DMS153 (cell line): ENCODE data around the gene GPR153.

Experiments
- DNase-seq: peaks from one replicate; lab custom pipeline; 2025; lab: John Stamatoyannopoulos, UW

GPR153 gene

DNA sequence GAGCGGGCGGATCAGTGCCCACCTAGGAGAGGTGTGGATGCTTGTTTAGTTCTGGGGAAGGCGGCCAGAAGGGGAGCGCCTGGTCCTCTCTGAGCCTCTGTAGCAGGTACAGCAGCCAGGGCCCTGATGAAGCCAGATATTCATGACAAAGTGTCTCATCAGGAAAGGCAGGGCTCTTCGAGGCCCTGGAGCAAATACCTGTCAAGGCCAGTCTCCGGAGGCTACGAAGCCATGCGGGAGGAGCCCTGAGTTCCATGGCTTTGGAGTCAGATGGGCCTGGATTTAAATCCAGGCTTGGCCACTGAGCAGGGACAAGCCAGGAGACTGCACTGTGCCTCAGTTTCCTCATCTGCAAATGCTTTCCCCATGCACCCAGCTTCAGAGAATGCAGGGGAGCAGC, 25.4 kb upstream of the GPR153 start:
- no peak for DNase-seq

DNA sequence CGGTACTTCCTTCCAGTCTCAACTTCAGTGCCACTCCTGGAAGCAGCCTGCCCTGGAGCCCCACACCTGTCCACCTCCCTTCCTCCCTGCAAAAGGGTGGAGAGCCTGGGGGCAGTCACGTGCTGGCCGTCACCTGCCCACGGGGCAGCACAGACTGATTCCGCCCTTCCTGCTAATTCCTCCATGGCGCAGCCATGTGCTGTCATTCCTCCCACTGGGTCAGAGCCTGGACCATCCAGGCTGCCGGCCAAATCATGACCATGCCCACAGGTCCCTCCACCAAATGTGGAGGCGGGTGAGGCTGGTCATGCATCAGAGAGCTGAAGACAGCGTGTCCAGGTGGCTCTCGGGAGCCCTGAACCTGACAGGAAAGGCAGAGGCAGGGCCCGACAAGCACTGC, 24.4 kb upstream of the GPR153 start:
- DNase-seq: no peak

DNA sequence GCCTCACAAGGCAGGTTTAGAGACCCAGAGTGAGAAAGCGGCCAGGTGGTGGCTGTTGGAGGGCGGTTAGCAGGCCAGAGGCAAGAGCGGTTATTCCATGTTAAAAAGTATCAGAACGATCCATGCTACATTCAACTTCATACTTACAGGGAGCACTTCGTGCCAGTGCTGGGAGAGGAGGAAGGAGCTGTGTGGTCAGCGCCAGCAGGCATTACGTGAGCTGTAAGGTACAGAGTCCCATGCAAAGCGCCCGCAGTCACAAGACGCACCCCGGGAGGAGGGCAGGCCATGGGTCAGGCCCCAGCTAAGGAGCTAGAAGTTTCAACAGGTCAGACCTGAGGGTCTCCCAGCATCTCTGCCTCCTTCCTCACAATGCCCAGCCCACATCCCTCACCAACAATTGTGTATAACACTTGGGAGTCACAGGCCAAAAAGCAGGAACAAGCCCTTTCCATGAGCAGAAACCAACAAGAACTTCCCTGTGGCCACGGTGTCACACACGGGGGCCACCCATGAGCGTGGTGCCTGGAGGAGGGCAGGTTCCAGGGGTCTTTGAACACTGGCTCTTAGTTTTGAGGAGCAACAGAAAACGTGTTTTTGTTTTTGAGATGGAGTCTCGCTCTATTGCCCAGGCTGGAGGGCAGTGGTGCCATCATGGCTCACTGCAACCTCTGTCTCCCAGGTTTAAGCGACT, 21.8 kb upstream of the GPR153 start:
- no peak for DNase-seq

DNA sequence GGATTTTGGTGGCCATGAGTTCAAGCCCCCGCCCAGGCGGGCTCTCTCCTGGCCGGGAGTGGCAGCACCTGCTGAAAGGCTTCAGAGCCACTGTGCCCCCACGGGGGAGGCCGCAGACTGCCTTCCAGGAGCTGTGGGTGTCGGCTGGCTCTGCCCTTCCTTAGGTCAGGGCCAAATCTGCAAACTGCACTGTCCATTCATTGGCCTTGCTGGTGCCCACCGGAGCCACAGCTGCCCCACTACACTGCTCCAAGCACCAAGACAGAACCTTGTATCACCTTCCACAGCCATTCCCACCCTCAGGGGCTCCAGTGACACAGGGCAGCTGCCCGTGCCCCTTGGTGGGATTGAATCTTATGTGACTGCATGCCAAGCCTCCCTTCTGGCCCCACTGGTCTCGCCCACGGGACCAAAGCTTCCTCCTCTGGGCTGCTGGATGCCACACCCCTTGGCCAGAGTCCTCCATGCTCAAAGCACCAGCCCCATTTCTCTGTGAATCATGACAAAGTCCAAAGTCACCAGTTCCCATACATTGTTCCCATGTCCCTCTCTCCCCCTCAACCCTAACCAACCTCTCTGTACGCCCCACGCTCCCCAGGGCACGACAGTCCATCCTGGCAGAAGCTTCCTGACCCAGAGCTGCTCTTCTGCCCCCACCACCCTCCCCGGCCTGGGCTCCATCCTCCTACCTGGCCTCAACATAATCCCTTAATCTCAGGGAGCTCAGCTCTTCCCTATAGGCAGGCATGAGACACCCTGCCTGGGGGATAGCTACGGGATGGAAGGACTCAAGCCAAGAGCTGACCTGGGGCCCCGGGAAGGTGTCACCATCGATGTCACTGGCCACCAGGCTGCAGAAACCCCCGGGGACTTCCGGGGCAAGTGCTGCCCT, 20.9 kb upstream of the GPR153 start:
- no peak for DNase-seq

DNA sequence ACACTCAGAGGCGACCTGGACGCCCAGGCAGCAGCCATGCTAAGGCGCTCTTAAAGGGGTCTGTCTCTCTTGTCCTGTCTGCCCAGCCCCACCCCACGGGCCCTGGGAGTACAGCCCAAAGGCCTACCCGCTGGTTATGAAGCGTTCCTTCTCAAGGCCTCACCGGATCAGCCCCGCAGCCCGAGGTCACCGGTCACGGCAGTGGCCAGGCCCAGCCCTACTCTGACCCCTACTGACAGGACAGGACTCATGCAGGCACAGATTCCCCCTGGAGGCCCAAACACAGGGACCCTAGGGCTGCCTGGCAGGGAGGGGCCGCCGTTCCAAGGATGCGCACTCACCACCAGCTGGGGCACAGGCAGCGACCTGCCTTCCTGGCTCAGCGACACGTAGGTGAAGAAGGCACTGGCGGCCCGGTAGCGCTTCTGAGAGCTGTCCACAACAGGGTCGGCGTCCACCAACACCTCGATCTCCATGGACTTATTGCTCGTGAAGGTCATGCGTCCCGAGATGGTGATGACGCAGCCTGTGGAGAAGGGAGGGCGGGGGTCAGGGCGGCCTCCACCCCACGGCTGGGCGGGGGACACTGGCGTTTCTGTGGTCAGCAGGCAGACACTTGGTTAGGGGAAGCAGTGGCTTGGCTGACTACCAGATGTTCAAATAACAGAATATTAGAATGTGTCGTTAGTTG, 20.0 kb upstream of the GPR153 start:
- DNase-seq: no peak

DNA sequence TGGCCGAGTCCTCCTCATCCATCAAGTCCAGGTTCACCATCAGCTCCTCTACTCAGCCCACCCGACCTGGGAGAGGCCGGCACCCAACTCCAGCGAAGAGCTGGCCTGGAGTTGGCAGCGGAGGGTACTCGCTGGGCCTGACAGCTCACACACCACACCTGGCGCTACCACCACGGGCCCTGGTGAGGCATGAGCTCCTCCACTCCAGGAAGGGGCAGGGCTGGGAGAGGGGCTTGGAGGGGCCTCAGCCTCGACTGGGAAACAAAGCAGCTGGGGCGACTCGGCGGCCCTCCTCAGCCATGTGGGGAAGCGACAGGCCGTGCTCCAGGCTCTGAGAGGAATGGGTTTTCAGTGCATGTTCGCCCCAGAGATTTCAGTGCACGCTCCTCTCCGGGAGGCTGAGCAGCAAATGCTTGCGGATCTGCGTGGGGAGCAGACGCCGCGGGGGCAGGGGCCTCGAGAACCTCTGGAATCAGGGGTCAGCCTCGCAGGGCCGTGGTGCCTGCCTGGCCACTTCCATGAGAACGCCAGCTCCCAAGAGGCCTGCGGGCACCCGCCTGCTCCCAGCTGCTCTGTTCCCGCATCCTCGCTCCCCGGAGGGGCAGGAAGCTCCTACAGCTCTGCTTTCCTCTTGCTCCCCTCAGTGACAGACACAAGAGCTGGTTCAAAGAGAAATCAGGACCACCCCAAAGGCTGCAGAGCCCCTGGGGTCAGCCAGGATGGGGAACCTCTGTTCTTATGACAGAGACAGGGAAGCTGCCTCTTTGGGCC, 18.9 kb upstream of the GPR153 start:
- no peak for DNase-seq

DNA sequence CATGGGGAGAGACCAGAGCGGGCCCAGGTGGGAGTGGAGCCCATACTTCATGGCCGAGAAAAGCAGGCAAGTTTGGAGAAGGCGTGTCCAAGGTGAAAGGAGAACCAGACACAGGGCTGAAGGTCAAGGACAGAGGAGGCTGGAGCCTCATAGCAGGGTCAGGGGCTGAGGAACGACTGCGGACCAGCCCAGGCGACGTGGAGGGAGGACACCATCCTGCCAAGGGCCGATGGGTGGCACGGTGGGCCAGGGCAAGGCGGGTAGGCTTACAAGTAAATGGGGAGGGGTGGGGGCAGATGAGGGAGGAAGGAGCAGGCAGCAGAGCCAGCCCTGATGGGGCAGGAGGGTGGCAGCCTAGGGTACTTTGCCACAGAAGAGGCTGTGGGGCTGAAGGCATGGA, 18.2 kb upstream of the GPR153 start:
- DNase-seq: no peak

DNA sequence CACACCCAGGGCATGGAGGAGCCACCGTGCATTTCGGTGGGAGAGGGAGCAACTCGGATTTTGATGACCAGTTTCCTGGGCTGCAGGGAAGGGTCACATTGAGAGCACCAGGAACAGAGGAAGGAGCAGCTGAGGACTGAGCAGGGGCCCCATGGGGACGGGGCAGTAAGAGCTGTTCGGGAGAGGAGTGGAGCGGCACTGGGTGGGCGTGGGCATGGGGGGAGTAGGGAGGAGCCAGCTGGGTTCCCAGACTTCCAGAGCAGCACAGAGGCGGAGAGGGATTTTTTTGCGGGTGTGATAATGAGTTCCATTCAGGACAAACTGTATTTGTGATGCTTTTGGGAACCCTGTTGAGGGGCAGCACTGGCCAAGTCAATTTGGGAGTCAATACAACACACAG, 17.4 kb upstream of the GPR153 start:
- no peak for DNase-seq

DNA sequence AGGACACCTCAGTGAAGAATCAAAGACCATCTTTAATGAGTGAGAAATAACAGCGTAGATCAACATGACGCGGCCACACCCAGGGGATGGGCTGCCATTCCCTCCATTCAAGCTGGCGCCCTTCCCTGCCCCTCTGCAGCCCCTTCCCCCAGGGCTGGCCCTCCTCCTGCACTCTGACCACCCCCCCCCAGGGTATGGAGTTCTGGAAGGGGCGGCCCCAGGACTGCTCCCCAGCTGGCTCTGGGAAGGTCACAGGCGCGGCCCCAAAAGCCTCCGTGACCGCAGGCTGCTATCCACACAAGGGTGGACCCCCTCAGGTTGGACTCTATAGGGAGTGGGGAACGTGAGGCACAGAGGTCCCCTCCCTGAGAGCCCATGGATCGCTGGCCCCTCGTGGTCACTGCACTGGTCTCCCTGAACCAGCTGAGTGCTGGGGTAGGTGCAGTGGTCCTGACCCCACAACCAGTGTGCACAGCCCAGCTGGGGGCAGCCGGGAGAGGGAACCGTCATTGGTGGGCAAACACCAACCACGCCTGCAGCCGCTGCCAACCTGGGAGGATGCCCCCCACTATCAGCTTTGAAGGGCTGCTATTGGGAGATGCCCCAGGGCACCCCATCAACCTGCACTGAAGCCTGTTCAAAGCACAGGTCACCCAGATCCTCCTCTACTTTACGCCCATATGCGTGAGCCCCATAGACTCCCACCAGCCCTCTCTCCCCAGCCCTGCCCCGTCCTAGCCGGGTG, 16.1 kb upstream of the GPR153 start:
- DNase-seq: no peak

DNA sequence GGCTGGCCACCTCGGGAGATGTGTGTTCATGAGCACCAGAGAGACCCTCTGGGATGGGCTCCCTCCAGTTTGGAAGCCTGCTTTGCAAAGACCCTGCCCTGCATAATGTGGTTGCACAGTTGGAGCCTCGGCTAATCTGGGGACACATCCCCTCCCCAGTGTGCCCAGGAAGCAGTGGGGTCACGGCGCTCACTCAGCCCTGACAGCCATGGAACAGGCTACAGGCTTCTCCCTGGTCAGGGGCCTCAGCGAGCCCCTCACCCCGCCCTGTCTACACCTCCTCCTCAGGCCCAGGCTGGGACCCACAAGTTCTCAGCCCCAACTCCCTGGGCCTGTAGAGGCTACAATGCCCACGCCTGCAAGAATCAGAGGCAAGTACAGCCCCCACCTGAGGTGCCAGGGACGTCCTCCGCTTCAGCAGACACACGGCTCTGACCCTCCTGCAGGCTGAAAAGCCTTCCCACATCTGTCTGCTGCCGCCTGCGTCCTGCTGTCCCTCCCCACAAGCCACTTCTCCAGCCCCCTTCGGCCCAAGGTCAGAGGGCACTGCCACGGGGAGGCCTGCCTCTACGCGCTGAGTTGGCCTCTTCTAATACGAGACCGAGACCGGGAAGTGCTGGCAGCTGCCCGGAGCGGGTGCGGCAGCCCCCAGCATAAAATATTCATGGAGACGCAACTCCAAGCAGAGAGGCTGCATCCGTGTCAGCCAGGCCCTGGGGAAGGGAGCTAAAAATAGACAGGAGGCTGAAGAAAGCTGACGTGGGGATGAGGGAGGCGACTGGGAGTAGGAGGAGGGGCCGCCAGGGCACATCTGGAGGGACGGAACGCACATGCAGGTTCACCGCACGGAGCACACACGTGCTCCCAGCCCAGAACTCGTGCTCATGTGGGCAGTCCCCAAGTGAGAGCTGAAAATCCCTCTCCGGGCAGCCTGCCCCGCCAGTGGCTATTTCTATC, 15.2 kb upstream of the GPR153 start:
- peak; percentile 78 for DNase-seq

DNA sequence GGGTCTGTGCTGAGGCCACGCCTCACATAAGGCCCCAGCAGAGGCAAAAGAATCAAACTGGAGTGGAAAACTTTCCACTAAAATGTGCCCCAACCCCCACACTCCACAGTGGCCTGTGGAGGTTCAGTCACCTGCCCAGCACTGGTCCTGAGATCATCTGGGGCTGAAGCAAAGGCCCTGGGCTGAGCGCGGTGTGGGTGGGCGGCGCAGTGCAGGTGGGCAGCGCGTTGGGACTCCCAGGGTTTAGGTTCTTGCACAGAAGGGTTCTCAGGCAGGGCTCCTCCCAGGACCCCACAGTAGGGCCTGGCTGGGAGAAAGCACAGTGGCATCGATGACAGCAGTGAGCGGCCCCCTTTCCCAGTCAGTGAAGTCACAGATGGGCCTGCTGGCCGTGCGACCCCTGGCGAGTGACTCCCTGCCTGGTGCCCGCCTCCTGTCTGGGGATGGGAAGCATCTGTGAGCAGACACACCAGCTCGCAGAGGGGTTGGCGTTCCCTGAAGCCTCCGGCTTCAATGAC, 13.8 kb upstream of the GPR153 start:
- no peak for DNase-seq

DNA sequence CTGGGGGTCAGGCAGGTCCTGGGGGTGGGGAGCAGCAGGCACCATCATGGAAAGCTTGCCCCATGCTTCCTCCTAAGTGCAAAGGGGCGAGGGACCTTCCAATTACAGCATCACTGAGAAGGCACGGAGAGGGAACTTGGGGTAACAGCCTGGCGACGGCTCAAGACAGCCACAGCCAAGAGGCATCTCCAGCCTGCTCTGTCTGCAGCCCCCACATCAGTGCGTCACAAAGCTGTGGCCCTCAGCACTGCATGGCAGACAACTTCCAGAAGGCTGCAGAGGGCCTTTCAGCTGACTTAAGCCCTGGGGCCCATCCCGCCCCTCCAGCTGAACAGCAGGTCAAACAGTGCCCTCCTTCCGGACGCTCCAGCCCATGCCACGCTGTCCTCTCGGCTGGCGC, 13.2 kb upstream of the GPR153 start:
- DNase-seq: no peak

DNA sequence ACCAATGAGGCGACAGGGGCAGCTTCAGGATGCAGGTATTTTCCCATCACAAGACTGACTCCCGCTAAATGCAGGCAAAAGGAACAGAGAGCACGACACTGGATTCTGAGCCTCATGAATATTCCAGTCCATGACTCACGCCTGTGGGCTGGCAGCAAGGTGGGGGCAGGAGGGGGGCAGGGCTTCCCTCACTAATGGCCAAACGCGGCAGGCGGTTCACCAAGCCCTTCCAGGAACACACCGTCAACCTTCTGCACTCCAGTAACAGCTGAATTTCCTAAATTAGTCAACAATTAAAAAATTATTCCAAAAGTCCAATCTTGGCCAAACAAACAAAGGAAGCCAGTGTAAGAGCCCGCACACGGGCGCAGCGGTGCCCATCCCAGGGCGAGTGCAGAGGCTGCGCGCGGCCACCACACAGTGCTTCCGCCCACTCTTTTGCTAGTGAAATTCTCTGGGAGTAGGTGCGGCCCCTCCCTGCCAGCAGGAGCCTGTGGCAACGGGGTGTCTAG, 12.5 kb upstream of the GPR153 start:
- peak; percentile 68 for DNase-seq

DNA sequence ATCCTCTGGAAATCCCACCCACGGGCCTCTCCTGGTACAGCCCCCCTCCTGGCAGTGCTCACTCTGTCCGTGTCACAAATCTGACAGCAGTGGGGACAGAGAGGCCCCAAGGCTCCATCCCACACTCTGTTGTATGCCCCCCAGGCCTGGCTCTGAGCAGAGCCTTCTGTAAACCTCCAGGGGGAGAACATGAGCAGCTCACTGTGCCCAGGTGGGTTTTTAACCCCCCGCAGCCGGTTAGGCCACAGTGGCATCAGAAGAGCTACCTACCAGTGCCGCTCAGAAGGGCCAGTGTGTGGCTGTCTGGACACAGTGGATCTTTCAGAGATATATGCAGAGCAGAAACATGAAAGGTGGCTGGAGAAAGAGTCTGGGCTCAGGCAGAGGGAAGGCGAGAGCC, 12.0 kb upstream of the GPR153 start:
- DNase-seq: no peak

DNA sequence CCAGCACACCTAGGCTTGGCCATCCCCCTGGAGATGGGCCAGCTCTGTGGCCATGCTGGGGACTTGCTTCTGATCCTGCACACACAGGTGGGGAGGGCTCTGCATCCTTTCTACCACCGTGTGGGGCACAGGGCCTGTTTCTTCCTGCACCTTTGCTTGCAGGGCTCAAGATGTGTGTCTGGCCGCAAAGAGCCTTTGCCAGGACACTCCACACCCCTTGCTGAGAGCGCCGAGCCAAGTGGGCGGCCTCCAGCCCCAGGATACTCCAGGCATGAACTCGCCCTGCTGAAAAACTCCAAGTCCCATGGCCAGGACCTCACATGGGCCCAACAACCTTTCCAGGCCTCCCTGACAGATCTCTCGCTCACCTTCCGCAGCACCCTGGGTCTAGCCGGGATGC, 11.6 kb upstream of the GPR153 start:
- no peak for DNase-seq

DNA sequence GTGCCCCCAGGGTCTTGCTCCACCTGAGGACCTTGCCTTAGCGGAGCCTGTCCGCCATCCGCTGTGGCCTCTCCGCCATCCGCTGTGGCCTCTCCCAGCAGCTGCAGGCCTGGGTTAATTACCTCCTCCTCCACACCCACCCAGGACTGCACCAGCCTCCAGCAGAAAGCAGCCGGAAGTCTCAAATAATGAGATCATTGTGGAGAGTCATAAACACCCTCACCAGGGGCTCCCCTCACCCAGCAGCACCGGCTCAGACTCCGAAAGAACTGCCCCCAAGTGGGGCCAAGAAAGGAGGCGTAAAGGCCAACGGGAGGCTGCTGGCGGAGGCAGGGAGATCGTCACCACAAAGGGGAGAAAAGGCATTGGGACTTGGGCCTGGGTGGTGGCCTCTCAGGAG, 10.7 kb upstream of the GPR153 start:
- peak; percentile 74 for DNase-seq

DNA sequence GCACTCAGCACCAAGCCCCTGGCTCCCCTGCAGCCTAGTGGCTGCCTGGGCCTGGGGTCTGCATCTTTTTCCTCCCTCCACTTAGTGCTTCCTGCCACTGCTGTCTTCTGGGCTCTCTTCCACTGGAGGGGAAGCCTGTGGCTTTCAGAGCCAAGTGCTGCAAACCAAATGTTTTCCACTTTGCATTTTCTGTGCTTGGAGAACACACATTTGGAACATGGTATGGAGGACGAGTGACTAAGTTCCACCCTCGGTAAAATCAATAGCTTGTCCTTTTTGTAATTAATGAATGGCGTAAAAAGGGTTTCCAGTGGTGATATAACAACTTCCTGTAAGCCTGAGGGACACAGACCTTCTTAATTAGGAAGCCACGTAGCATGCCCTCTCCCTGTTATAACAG, 10.1 kb upstream of the GPR153 start:
- no peak for DNase-seq

DNA sequence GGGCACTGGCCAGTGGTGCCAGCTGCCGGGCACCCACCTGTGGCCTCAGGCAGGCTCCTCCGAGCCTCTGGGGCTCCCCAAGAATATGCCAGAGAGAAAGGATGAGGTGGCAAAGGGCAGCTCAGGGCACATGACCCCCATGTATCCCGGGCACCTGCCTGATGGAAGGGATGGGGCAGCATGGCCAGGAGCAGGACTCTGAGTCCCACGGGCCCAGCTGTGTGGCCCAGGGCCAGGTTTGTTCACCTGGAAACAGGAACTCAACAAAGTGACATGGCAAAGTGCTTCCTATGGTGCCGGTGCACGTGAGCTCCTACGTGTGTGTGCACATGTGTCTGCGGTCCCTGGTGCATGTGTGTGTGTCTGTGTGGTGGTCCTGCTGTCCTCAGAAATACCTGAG, 9.5 kb upstream of the GPR153 start:
- peak; percentile 70 for DNase-seq

DNA sequence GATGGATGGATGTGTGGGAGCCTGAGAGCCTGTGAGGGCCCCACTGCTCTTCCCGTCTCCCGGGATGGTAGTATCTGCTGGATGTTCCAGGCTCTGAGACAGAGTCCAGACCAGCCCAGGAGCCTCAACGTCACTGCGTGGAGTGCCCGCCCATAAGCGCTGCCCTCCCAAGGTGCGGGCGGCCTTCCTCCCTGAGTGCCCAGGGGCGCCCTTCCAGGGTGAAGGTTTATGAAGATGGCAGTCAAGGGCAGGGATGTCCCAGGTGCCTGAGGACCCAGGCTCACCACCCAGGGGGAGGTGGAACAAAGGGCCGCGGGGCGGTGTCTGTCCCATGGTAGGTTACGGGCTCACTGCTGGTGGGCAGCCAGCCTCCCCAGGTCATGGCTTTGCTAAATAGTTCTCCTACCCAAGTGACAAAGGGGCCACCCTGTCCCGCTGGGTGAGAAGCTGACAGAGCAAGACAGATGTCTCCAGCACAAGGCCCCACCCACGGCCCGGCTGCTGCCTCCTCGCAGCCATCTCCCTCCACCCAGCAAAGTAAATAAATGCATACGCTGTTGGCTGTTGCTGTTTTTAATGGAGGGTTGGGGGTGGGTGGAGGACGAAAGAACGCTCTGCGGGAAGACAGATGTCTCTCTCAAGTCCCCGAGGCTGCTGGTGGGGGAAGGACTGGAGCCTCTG, 9.0 kb upstream of the GPR153 start:
- DNase-seq: peak; percentile 73
